T-helper 2 cell treated with Interferon-gamma antibody and Interleukin-4, amounts not matched to agents 5 μg/mL and 100 μg/mL, for 36 hours (primary cell): Measurements from ENCODE around the gene ESR2.
"Not testable (repeated sequence)": the region's sequence is repeated elsewhere in the genome, so short reads cannot be mapped to it uniquely, and the experiment has no call there.

Experiments used
- DNase-seq: peaks from one replicate; pipeline ENCODE4 v3.0.0; 2021; ENCODE audit warnings: low spot score
- H3K27ac Mint-ChIP-seq: one replicate; pipeline ENCODE4 v1.8.0; 2021; ENCODE audit warnings: mild to moderate bottlenecking, mixed read lengths
- H3K27me3 Mint-ChIP-seq: one replicate; pipeline ENCODE4 v1.8.0; 2021; ENCODE audit warnings: low read depth, mixed read lengths
- H3K36me3 Mint-ChIP-seq: one replicate; pipeline ENCODE4 v1.8.0; 2021; ENCODE audit warnings: low read depth, mixed read lengths
- H3K4me1 Mint-ChIP-seq: one replicate; pipeline ENCODE4 v1.8.0; 2021; ENCODE audit warnings: low read depth, mixed read lengths
- H3K4me3 Mint-ChIP-seq: one replicate; pipeline ENCODE4 v1.8.0; 2022; ENCODE audit warnings: mild to moderate bottlenecking, moderate library complexity, mixed read lengths
- H3K9me3 Mint-ChIP-seq: one replicate; pipeline ENCODE4 v1.8.0; 2021; ENCODE audit warnings: mixed read lengths

ESR2 gene

GRCh38 chr14:64293976-64294671 lies at the start of gene ESR2:
Gene ESR2 (minus strand): TSS chr14:64294371. CDS start chr14:64282985, 11,386 bp downstream.
- Mint-ChIP-seq H3K27ac (no peak within 1 kb of the TSS), H3K4me1 (peaks cover 16% of the 10 kb centered on the region), H3K27me3 (peaks cover 40% of the 10 kb centered on the region), H3K9me3 (no peaks in the 10 kb centered on the region), H3K36me3 (no peaks in the 10 kb centered on the region), H3K4me3 (peak within 1 kb of the TSS; percentile 79)
- no peak for DNase-seq

DNA sequence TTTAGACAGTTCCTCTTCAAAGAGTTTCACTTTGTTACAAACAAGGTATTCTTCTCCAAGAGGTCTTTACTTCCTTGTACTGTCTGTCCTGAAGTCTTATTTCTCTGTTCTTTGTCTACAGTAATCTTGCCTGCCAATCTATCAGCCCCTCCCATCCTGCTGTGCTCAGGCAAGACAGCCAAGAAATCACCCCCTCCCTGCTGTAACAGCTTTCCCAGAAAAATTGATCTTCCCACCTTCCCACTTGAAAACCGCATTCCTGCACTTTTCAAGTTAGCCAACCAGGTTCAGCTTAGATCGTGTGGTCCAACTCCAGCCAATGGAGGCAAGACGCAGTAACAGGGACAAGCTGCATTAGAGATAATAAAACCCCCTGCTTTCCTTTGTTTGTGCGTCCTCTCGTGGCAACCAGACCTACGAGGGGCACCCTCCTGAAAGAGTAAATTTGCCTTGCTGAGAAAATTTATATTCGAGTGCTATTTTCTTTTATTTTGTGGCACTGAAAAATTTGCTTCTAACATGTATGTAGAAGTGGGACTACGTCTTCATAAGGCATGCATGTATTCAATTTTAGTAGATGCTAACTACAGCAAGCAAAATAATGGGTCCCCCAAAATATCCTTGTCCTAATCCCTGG lies 46.5 kb upstream of the ESR2 start:
- H3K4me1 Mint-ChIP-seq: peaks cover 29% of the 10 kb centered on the region
- H3K27ac Mint-ChIP-seq: no peak overlapping the region
- peak overlapping the region; percentile 21 for H3K4me3 Mint-ChIP-seq

DNA sequence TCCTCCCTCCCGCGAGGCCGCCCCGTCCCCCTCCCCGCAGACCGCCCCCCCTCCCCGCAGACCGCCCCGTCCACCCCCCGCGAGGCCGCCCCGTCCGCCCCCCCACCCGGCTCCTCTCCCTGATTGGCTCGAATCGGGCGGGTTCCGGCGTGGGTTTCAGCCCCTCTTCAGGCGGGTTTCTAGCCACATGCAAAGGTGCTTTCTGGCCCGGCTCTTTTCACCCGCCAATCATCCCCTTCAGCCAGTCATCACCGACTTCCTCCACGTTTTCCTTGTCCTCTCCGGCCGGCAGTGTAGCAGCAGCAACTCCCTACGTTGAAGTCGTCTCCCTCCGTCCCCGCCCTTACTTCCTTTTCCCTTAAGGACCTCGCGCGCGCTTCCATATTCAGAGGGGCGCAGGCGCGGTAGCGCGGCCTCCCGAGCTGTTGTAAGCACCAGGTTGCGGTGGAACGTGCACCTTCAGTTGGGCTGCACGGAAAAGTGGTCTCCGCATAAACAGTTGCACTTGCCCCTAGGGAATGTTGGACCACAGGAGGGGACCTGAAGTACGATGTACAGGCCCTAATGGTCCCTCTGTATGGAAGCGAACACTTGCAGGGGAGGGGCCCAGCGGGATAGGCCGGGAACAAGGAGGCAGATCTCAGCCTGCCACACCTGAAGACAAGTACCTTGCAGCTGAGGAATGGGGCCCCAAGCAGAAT lies 44.6 kb upstream of the ESR2 start:
- Mint-ChIP-seq H3K9me3 (peaks cover 9% of the 10 kb centered on the region), H3K27ac (peak overlapping the region; percentile 93), H3K27me3 (no peaks in the 10 kb centered on the region), H3K4me3 (peak overlapping the region; percentile 84), H3K36me3 (peaks cover 7% of the 10 kb centered on the region), H3K4me1 (peaks cover 30% of the 10 kb centered on the region)
- peak; percentile 90 for DNase-seq

More for the DNA sequence above, 46.5 kb upstream of the ESR2 start:
- H3K36me3 Mint-ChIP-seq: peaks cover 5% of the 10 kb centered on the region
- no peak for DNase-seq
- H3K27me3 Mint-ChIP-seq: no peaks in the 10 kb centered on the region
- peaks cover 9% of the 10 kb centered on the region for H3K9me3 Mint-ChIP-seq

- Mint-ChIP-seq H3K27ac (peak overlapping the region; percentile 93), H3K4me3 (peak overlapping the region; percentile 84), H3K4me1 (peaks cover 28% of the 10 kb centered on the region), H3K36me3 (peaks cover 7% of the 10 kb centered on the region), H3K9me3 (peaks cover 9% of the 10 kb centered on the region), H3K27me3 (no peaks in the 10 kb centered on the region)
- DNase-seq: no peak
Measured at GRCh38 chr14:64337888-64338615, 43.9 kb upstream of the ESR2 start.

DNA sequence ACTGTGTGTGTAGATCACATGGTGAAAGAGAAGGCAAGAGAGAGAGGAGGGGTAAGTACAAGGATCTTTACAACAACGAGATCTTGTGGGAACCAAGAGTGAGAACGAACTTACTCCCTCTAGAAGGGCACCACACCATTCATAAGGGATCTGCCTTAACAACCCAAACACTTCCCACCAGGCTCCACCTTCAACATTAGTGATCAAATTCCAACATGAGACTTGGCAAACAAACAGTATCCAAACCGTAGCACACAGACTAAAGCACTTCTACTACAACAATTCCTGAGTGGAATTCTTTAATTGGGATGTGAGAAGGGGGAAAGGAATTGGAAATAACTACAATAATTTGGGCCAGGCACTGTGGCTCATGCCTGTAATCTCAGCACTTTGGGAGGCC lies 35.0 kb upstream of the ESR2 start:
- H3K4me3 Mint-ChIP-seq: no peak overlapping the region
- H3K4me1 Mint-ChIP-seq: no peaks in the 10 kb centered on the region
- H3K27me3 Mint-ChIP-seq: peaks cover 14% of the 10 kb centered on the region
- DNase-seq: no peak
- no peak overlapping the region for H3K27ac Mint-ChIP-seq
- no peaks in the 10 kb centered on the region for H3K36me3 Mint-ChIP-seq
- H3K9me3 Mint-ChIP-seq: no peaks in the 10 kb centered on the region

- DNase-seq: no peak
- Mint-ChIP-seq H3K4me3 (no peak overlapping the region), H3K27me3 (peaks cover 26% of the 10 kb centered on the region), H3K36me3 (no peaks in the 10 kb centered on the region), H3K4me1 (no peaks in the 10 kb centered on the region), H3K27ac (no peak overlapping the region), H3K9me3 (no peaks in the 10 kb centered on the region)
Measured at GRCh38 chr14:64326502-64326901, 32.3 kb upstream of the ESR2 start.

GRCh38 chr14:64324895-64325294 lies 30.7 kb upstream of the ESR2 start:
- H3K27ac Mint-ChIP-seq: no peak overlapping the region
- no peaks in the 10 kb centered on the region for H3K9me3 Mint-ChIP-seq
- no peaks in the 10 kb centered on the region for H3K36me3 Mint-ChIP-seq

DNA sequence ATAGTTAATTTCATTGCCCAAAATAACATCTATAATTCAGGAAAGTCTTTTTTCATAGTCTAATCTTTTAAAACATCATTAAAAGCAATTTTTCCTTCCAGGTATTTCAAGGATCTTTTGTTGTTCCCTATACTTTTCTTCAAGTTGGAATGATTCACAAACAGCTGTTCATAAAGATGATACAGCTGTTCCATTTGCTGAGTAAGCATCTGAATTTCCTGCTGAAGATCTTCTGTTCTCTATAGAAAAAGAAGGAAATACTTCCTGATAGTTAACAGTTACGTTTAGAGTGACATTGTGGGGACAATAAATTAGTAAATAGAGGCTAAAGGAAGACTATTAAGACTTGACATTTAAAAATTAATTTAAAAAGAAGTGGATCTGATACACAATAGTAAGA lies 30.3 kb upstream of the ESR2 start:
- H3K4me1 Mint-ChIP-seq: no peaks in the 10 kb centered on the region
- no peaks in the 10 kb centered on the region for H3K36me3 Mint-ChIP-seq
- H3K27ac Mint-ChIP-seq: no peak overlapping the region
- H3K9me3 Mint-ChIP-seq: no peaks in the 10 kb centered on the region
- no peak overlapping the region for H3K4me3 Mint-ChIP-seq
- peaks cover 34% of the 10 kb centered on the region for H3K27me3 Mint-ChIP-seq
- no peak for DNase-seq

More at GRCh38 chr14:64324895-64325294, 30.7 kb upstream of the ESR2 start:
- H3K4me1 Mint-ChIP-seq: no peaks in the 10 kb centered on the region
- DNase-seq: no peak
- peaks cover 34% of the 10 kb centered on the region for H3K27me3 Mint-ChIP-seq
- no peak overlapping the region for H3K4me3 Mint-ChIP-seq

- not testable (repeated sequence) for DNase-seq, H3K36me3 Mint-ChIP-seq, H3K4me1 Mint-ChIP-seq, H3K27ac Mint-ChIP-seq, H3K4me3 Mint-ChIP-seq, H3K9me3 Mint-ChIP-seq
- H3K27me3 Mint-ChIP-seq: peaks cover 35% of the 10 kb centered on the region
Measured at GRCh38 chr14:64320362-64320761, 26.2 kb upstream of the ESR2 start.

GRCh38 chr14:64318695-64319094 lies 24.5 kb upstream of the ESR2 start:
- peaks cover 24% of the 10 kb centered on the region for H3K27me3 Mint-ChIP-seq
- H3K4me1 Mint-ChIP-seq, H3K27ac Mint-ChIP-seq, DNase-seq, H3K36me3 Mint-ChIP-seq, H3K4me3 Mint-ChIP-seq, H3K9me3 Mint-ChIP-seq: not testable (repeated sequence)

DNA sequence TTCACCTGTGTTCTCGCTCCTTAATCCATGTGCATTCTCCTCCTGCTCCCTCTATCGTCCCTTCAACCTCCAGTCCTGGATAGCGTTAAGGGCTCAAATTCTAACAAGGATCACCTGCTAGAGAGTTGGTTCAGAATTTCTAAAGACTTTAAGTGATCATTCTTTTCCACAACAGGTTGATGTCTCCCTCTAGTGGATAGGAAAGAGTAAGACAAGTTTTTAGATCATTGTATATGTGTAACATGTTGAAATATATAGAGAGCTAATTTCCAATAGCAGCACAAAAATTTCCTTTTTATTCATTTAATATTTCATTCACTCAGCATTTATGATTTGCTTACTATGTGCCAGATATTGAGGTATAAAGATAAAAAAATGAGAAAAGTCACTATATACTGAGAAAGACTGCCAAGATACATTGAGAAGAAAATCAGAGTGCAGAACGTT lies 9.3 kb upstream of the ESR2 start:
- DNase-seq: no peak
- no peaks in the 10 kb centered on the region for H3K4me1 Mint-ChIP-seq

GRCh38 chr14:64298773-64299172 lies 4.6 kb upstream of the ESR2 start:
- H3K4me3 Mint-ChIP-seq: no peak overlapping the region
- H3K27me3 Mint-ChIP-seq: peaks cover 31% of the 10 kb centered on the region
- H3K36me3 Mint-ChIP-seq: no peaks in the 10 kb centered on the region

More for the DNA sequence above, 9.3 kb upstream of the ESR2 start:
- Mint-ChIP-seq H3K27ac (no peak overlapping the region), H3K4me3 (no peak overlapping the region), H3K27me3 (peaks cover 12% of the 10 kb centered on the region), H3K36me3 (no peaks in the 10 kb centered on the region), H3K9me3 (no peaks in the 10 kb centered on the region)

DNA sequence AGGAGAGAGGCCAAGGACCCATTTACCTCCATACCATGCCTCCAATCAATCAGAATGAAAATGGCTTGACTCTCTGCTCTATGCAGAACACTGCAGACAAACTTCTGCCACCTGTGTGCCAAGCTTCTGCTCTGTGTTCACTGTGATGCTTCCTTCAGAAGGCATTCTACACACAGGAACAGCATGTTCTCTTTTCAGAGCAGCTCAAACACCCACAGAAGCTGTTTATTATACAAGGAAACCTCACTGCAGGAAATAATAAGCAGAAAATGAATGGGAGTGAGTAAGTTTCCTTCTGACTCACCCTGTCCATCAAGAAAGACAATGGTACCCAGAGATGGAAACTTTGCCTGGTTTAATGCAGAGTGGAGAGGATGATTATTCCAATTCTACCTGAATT lies 2.4 kb upstream of the ESR2 start:
- peak overlapping the region; percentile 12 for H3K4me3 Mint-ChIP-seq
- no peak for DNase-seq
- H3K4me1 Mint-ChIP-seq: peaks cover 16% of the 10 kb centered on the region
- H3K9me3 Mint-ChIP-seq: no peaks in the 10 kb centered on the region
- peaks cover 45% of the 10 kb centered on the region for H3K27me3 Mint-ChIP-seq
- H3K27ac Mint-ChIP-seq: no peak overlapping the region
- no peaks in the 10 kb centered on the region for H3K36me3 Mint-ChIP-seq

More at GRCh38 chr14:64298773-64299172, 4.6 kb upstream of the ESR2 start:
- Mint-ChIP-seq H3K27ac (no peak overlapping the region), H3K9me3 (no peaks in the 10 kb centered on the region), H3K4me1 (peaks cover 14% of the 10 kb centered on the region)
- DNase-seq: no peak
